ENCODE data around the gene GIMAP1.

GRCh38 chr7:150748376-150748775 lies 32.0 kb downstream of the GIMAP1 start:
- TF ChIP-seq, protein P1, sequence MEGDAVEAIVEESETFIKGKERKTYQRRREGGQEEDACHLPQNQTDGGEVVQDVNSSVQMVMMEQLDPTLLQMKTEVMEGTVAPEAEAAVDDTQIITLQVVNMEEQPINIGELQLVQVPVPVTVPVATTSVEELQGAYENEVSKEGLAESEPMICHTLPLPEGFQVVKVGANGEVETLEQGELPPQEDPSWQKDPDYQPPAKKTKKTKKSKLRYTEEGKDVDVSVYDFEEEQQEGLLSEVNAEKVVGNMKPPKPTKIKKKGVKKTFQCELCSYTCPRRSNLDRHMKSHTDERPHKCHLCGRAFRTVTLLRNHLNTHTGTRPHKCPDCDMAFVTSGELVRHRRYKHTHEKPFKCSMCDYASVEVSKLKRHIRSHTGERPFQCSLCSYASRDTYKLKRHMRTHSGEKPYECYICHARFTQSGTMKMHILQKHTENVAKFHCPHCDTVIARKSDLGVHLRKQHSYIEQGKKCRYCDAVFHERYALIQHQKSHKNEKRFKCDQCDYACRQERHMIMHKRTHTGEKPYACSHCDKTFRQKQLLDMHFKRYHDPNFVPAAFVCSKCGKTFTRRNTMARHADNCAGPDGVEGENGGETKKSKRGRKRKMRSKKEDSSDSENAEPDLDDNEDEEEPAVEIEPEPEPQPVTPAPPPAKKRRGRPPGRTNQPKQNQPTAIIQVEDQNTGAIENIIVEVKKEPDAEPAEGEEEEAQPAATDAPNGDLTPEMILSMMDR (IDR thresholded peaks at IDR 0.05): no peak
- TF ChIP-seq POLR2A (IDR thresholded peaks at IDR 0.05): no peak

Measured in body of pancreas (tissue), 4 donors.